Stimulated activated CD4-positive, alpha-beta T cell treated with anti-CD3 and anti-CD28 coated beads, Interleukin-2, amount 100 ng/mL, for 24 hours (primary cell): ENCODE results near the gene OXNAD1.

Experiments
- DNase-seq, 2 donors: peaks; one replicate each; pipeline ENCODE4 v3.0.0-alpha.2; 2020

Gene OXNAD1

GRCh38 chr3:16280671-16281070 is 15.7 kb downstream of the OXNAD1 start:
- DNase-seq: no peak

- DNase-seq: no peak
These were observed 19.6 kb downstream of the OXNAD1 start for GRCh38 chr3:16284633-16285032.

- peak; percentile 58 to 68 for DNase-seq
These were observed 21.1 kb downstream of the OXNAD1 start for GRCh38 chr3:16286161-16286560.

- DNase-seq: no peak
These were observed 21.9 kb downstream of the OXNAD1 start for GRCh38 chr3:16286751-16287543.

GRCh38 chr3:16288664-16289063 is 23.7 kb downstream of the OXNAD1 start:
- DNase-seq: no peak

GRCh38 chr3:16289144-16289889 is 24.3 kb downstream of the OXNAD1 start:
- DNase-seq: no peak

GRCh38 chr3:16290007-16290826 is 25.2 kb downstream of the OXNAD1 start:
- peak; percentile 48 to 63 for DNase-seq

- no peak for DNase-seq
These were observed 25.8 kb downstream of the OXNAD1 start for GRCh38 chr3:16290827-16291196.

GRCh38 chr3:16294844-16295243 is 29.8 kb downstream of the OXNAD1 start:
- no peak for DNase-seq

- DNase-seq: no peak
These were observed 30.4 kb downstream of the OXNAD1 start for GRCh38 chr3:16295298-16295890.

- DNase-seq: no peak
These were observed 33.2 kb downstream of the OXNAD1 start for GRCh38 chr3:16297997-16298885.

GRCh38 chr3:16298891-16299290 is 33.9 kb downstream of the OXNAD1 start:
- no peak for DNase-seq

- no peak for DNase-seq
These were observed 34.7 kb downstream of the OXNAD1 start for GRCh38 chr3:16299746-16300145.

- no peak for DNase-seq
These were observed 35.3 kb downstream of the OXNAD1 start for GRCh38 chr3:16300307-16300706.

GRCh38 chr3:16300881-16301359 is 35.9 kb downstream of the OXNAD1 start:
- no peak for DNase-seq

- no peak for DNase-seq
These were observed 36.5 kb downstream of the OXNAD1 start for GRCh38 chr3:16301507-16301906.

- DNase-seq: no peak
These were observed 37.1 kb downstream of the OXNAD1 start for GRCh38 chr3:16302082-16302631.

- DNase-seq: no peak
These were observed 38.1 kb downstream of the OXNAD1 start for GRCh38 chr3:16303037-16303575.

GRCh38 chr3:16304061-16305010 is 39.3 kb downstream of the OXNAD1 start:
- DNase-seq: no peak

GRCh38 chr3:16305111-16305541 is 40.1 kb downstream of the OXNAD1 start:
- DNase-seq: peak in 1 of 2 donors; percentile 46
